Middle frontal gyrus (tissue), 1 donor: Measurements from ENCODE around the gene BID.
"Not testable (repeated sequence)": the region's sequence is repeated elsewhere in the genome, so short reads cannot be mapped to it uniquely, and the experiment has no call there.

Source experiments
- DNase-seq: peaks from one replicate; pipeline ENCODE4 v3.0.0-alpha.2; 2015; ENCODE audit warnings: low spot score; ENCODE audit errors: extremely low spot score

The BID gene

GRCh38 chr22:17705546-17705945 is 68.7 kb downstream of the BID start:
- DNase-seq, result no peak

GRCh38 chr22:17703811-17704210 is 70.5 kb downstream of the BID start:
- no peak for DNase-seq

- DNase-seq, result no peak
Observed at GRCh38 chr22:17700778-17701177, 73.5 kb downstream of the BID start.

GRCh38 chr22:17699696-17700340 is 74.5 kb downstream of the BID start:
- no peak for DNase-seq

GRCh38 chr22:17698948-17699347 is 75.3 kb downstream of the BID start:
- DNase-seq, result no peak

GRCh38 chr22:17698276-17698675 is 76.0 kb downstream of the BID start:
- not testable (repeated sequence) for DNase-seq

GRCh38 chr22:17697196-17697595 is 77.1 kb downstream of the BID start:
- not testable (repeated sequence) for DNase-seq

GRCh38 chr22:17695986-17696385 is 78.3 kb downstream of the BID start:
- no peak for DNase-seq

- DNase-seq, result no peak
Observed at GRCh38 chr22:17694752-17695151, 79.5 kb downstream of the BID start.

GRCh38 chr22:17694193-17694592 is 80.1 kb downstream of the BID start:
- DNase-seq, result no peak

GRCh38 chr22:17692841-17693240 is 81.4 kb downstream of the BID start:
- no peak for DNase-seq

- no peak for DNase-seq
Observed at GRCh38 chr22:17684245-17684644, 90.0 kb downstream of the BID start.
